ENCODE data around the gene EPHA7.

Gene EPHA7

DNA sequence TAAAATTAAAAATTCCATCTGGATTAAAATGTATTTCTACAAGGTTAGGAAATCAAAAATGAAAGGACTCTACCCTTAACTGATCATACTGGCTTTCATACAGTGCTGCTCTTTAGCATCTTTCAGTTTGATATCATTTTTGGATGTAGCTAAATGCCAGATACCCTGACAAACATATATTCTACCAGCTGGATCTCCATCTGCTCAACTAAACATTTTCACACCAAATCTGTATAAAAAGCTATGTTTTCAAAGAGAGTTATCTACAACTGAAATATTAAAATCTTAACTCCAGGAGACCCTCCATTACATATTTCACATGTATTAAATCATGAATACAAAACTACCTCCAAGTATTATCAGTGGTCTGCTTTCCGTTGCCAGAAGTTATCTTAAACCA is 95.7 kb downstream of the EPHA7 start:
- no peak overlapping the region for H3K4me3 ChIP-seq (ENCODE audit: low read depth, low read length)
- DNase-seq (ENCODE audit: low read depth, low spot score) = no peak
- in situ Hi-C loops (cut with HindIII; ENCODE audit: low sequenced_read_pairs) = no loop called here
- no peak for TF ChIP-seq CTCF (IDR thresholded peaks at IDR 0.05; ENCODE audit: low read depth, low read length)

DNA sequence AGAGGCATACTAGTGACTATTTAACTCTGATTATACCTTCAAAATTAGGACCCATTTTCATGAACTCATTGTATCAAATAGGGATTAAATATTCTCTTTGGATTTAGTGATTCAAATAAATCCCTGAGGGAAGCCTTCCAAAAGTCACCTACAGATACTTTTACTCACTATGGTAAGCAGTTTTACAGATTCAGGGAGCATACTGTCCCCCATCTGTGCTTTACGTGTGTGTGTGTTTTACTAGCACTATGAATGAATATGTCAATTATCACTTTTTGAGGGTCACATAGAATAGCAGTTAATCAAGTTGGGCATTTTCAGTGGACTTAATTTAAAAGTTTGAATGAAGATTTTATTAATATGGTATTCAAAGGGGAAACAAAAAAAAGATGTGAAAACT is 96.7 kb downstream of the EPHA7 start:
- in situ Hi-C loops (cut with HindIII; ENCODE audit: low sequenced_read_pairs) = no loop called here
- TF ChIP-seq CTCF (IDR thresholded peaks at IDR 0.05; ENCODE audit: low read depth, low read length) = no peak
- no peak for DNase-seq (ENCODE audit: low read depth, low spot score)
- no peak overlapping the region for H3K4me3 ChIP-seq (ENCODE audit: low read depth, low read length)

DNA sequence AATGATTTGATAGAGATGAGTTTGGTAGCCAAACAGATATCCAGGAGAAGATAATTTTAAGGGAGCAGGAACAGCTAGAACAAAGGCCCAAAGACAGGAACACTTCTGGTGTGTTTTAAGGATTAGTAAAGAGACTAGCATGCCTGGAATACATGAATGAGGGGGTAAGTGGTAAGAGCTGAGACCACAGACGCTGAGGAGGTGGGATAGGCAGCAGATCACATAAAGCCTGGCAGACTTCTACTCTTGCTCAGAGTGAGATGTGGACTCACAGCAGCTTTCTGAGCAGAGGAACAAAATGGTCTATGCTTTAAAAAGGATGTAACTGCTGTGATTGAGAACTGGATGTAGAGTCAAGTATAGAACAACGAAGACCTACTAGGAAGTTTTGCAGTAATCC is 100.1 kb downstream of the EPHA7 start:
- TF ChIP-seq CTCF (IDR thresholded peaks at IDR 0.05; ENCODE audit: low read depth, low read length) = no peak

DNA sequence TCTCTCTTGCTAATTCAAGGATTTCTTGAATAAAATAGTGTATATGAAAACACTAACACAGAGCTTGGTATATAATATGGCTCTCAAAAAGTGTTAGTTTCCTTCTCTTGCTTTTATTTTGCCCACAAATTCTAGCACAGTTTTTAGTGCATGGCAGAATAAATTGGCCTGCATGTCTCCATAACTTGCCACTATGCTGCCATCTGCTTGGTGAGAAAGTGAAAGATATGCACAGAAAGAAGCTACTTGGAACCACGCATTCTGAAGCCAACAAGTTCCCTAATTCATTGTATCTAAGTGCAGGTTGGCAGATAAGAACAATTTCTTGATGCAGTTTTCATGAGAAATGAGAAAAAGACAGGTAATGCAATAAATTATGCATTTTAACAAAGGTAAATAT is 101.2 kb downstream of the EPHA7 start:
- no peak overlapping the region for H3K4me3 ChIP-seq (ENCODE audit: low read depth, low read length)
- no peak for DNase-seq (ENCODE audit: low read depth, low spot score)
- no peak for TF ChIP-seq CTCF (IDR thresholded peaks at IDR 0.05; ENCODE audit: low read depth, low read length)
- in situ Hi-C loops (cut with HindIII; ENCODE audit: low sequenced_read_pairs) = no loop called here

More for the DNA sequence above, 100.1 kb downstream of the EPHA7 start:
- DNase-seq (ENCODE audit: low read depth, low spot score) = no peak
- H3K4me3 ChIP-seq (ENCODE audit: low read depth, low read length) = no peak overlapping the region
- in situ Hi-C loops (cut with HindIII; ENCODE audit: low sequenced_read_pairs) = no loop called here

DNA sequence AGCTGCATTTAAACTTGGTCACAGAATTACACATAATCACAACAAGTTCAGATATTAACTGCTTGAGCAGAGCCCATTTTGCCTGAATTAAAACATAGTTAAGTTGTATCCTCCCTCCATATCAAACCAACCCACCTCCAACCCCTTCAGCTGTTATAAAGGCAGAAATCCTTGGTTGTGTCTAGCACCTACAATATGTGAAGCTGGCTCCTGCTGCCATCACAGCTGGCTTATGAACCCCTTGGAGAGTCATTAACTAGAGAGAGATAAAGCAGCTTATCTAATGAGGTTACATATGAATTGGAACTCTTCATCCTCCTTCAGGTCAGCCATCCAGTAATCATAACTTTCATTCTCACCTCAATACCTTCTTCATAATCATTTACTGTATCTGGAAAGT is 101.8 kb downstream of the EPHA7 start:
- H3K4me3 ChIP-seq (ENCODE audit: low read depth, low read length) = no peak overlapping the region
- no peak for DNase-seq (ENCODE audit: low read depth, low spot score)
- in situ Hi-C loops (cut with HindIII; ENCODE audit: low sequenced_read_pairs) = no loop called here
- TF ChIP-seq CTCF (IDR thresholded peaks at IDR 0.05; ENCODE audit: low read depth, low read length) = no peak

DNA sequence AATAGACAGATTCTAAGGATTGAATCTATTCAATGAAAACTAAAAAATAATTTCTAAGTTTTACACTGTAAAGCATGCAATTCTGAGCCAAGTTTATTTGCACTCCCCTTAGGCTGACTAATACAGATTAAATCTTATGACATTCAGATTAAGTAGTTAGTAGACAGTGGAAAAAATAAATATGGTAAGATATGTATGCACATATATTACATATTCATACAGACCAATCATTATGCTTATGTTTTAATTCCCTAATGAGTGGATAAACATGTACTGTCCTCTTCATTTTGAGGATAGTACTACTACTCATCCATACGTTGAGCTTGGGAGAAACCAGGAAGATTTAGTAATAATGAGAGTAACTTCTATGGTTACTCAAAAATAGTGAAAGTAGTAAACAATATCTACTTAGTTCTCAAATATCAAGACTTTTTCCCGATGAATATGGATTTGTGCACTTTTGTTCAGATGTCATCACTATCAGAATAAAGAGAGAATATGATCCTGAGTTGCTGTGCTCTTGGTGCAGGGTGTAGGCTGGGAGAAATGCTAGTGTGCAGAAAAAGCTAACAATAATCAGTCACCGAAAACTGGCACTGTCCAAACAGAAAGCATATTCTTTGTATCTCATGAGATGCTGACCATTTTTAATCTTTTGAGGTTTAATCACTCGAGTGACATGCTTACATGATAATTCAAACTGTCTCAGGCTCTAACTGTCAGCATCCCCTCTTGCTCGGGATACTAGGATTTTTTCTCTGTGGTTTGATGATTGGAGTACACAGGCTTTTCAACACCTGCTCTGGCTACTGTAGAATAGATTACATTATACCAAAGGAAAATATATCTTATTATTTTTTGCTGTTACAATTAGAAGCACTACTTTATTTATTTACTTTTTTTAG is 111.6 kb downstream of the EPHA7 start:
- no peak for TF ChIP-seq CTCF (IDR thresholded peaks at IDR 0.05; ENCODE audit: low read depth, low read length)
- DNase-seq (ENCODE audit: low read depth, low spot score) = no peak
- in situ Hi-C loops (cut with HindIII; ENCODE audit: low sequenced_read_pairs) = no loop called here
- H3K4me3 ChIP-seq (ENCODE audit: low read depth, low read length) = no peak overlapping the region

All from astrocyte of the spinal cord (primary cell).